Mesenchymal stem cell (in vitro differentiated cells and primary cell): Measurements from ENCODE around the gene UBTF.

Experiments
- DNase-seq: peaks from one replicate; pipeline ENCODE4 v3.0.0-alpha.2; 2013
- H2AFZ ChIP-seq: one replicate; pipeline ENCODE4 v1.6.1; 2013; ENCODE audit warnings: low read depth, mild to moderate bottlenecking, control low read depth, inconsistent platforms, low read length, moderate library complexity
- H2AK5ac ChIP-seq: 2 replicates; pipeline ENCODE4 v1.6.1; 2013; ENCODE audit warnings: low read length, moderate library complexity, mild to moderate bottlenecking, inconsistent platforms; ENCODE audit not compliant: severe bottlenecking
- H2BK120ac ChIP-seq: one replicate; pipeline ENCODE4 v1.6.1; 2013; ENCODE audit warnings: low read depth, mild to moderate bottlenecking, inconsistent platforms, low read length, moderate library complexity
- H2BK12ac ChIP-seq, 2 experiments: one replicate each; pipeline ENCODE4 v1.6.1; 2013; ENCODE audit warnings: inconsistent platforms in 2 of 2, low read length in 2 of 2, mild to moderate bottlenecking in 2 of 2, moderate library complexity in 2 of 2, control low read depth in 1 of 2
- H2BK15ac ChIP-seq: one replicate; pipeline ENCODE4 v1.6.1; 2013; ENCODE audit warnings: mild to moderate bottlenecking, low read depth, inconsistent platforms; ENCODE audit not compliant: poor library complexity, severe bottlenecking
- H2BK5ac ChIP-seq: 2 replicates; pipeline ENCODE4 v1.6.1; 2013; ENCODE audit warnings: low read depth, mild to moderate bottlenecking, low read length, control low read depth, inconsistent platforms; ENCODE audit not compliant: poor library complexity, severe bottlenecking
- H3K14ac ChIP-seq, 2 experiments: one replicate each; pipeline ENCODE4 v1.6.1; 2013; ENCODE audit warnings: inconsistent platforms in 2 of 2, low read length in 2 of 2, control low read depth in 1 of 2, mild to moderate bottlenecking in 1 of 2, moderate library complexity in 1 of 2
- H3K18ac ChIP-seq, 2 experiments: one replicate each; pipeline ENCODE4 v1.6.1; 2013; ENCODE audit warnings: inconsistent platforms in 2 of 2, low read length in 2 of 2, control low read depth in 1 of 2, low read depth in 1 of 2, mild to moderate bottlenecking in 1 of 2
- H3K23ac ChIP-seq, 2 experiments: one replicate each; pipeline ENCODE4 v1.6.1; 2013; ENCODE audit warnings: inconsistent platforms in 2 of 2, low read length in 2 of 2, mild to moderate bottlenecking in 2 of 2, moderate library complexity in 2 of 2, control low read depth in 1 of 2
- H3K27ac ChIP-seq: 2 replicates; pipeline ENCODE4 v1.5.1; 2013; ENCODE audit warnings: mild to moderate bottlenecking, moderate library complexity, low read length, control low read depth, inconsistent platforms; ENCODE audit not compliant: poor library complexity, severe bottlenecking
- H3K27me3 ChIP-seq, 2 experiments: 2 replicates each; pipeline versions ENCODE4 v1.6.1 to v1.7.0; 2013; ENCODE audit warnings: low read length in 2 of 2, mild to moderate bottlenecking in 2 of 2, moderate library complexity in 2 of 2, control low read depth in 1 of 2, inconsistent platforms in 1 of 2; ENCODE audit not compliant: control insufficient read depth in 1 of 2, insufficient read depth in 1 of 2
- H3K36me3 ChIP-seq, 2 experiments: 2 replicates each; pipeline versions ENCODE4 v1.6.1 to v1.7.0; 2013; ENCODE audit warnings: low read length in 2 of 2, control low read depth in 1 of 2, inconsistent platforms in 1 of 2, low read depth in 1 of 2, mild to moderate bottlenecking in 1 of 2; ENCODE audit not compliant: insufficient read depth in 2 of 2, control insufficient read depth in 1 of 2
- H3K4ac ChIP-seq, 2 experiments: one replicate each; pipeline ENCODE4 v1.6.1; 2013; ENCODE audit warnings: inconsistent platforms in 2 of 2, low read length in 2 of 2, mild to moderate bottlenecking in 2 of 2, moderate library complexity in 2 of 2, control low read depth in 1 of 2, low read depth in 1 of 2
- H3K4me1 ChIP-seq: 2 replicates; pipeline ENCODE4 v1.6.1; 2013; ENCODE audit warnings: low read depth, low read length, control low read depth; ENCODE audit not compliant: control insufficient read depth, insufficient read depth
- H3K4me2 ChIP-seq: 2 replicates; pipeline ENCODE4 v1.6.1; 2013; ENCODE audit warnings: low read length, mild to moderate bottlenecking, inconsistent platforms; ENCODE audit not compliant: poor library complexity, severe bottlenecking
- H3K4me3 ChIP-seq, 2 experiments: 2 replicates each; pipeline versions ENCODE4 v1.5.1 to v1.7.0; 2013; ENCODE audit warnings: low read length in 2 of 2, mild to moderate bottlenecking in 2 of 2, control low read depth in 1 of 2, low read depth in 1 of 2; ENCODE audit not compliant: insufficient read depth in 1 of 2
- H3K79me1 ChIP-seq: replicated peaks from 2 replicates; pipeline ENCODE4 v1.6.1; 2013; ENCODE audit warnings: mild to moderate bottlenecking, control low read depth, low read length, inconsistent platforms; ENCODE audit not compliant: poor library complexity, severe bottlenecking
- H3K9ac ChIP-seq: 2 replicates; pipeline ENCODE4 v1.7.0; 2013; ENCODE audit warnings: mild to moderate bottlenecking, low read length, moderate library complexity
- H3K9me3 ChIP-seq: 2 replicates; pipeline ENCODE4 v1.7.0; 2013; ENCODE audit warnings: mild to moderate bottlenecking, low read length; ENCODE audit not compliant: control insufficient read depth
- H4K8ac ChIP-seq: one replicate; pipeline ENCODE4 v1.6.1; 2013; ENCODE audit warnings: inconsistent platforms, mild to moderate bottlenecking, low read length, moderate library complexity
- H4K91ac ChIP-seq: one replicate; pipeline ENCODE4 v1.6.1; 2013; ENCODE audit warnings: mild to moderate bottlenecking, low read length, inconsistent platforms
- WGBS: methylation state at CpG from one replicate; pipeline ENCODE4 v1.1.7; 2013; ENCODE audit warnings: mixed read lengths; 5-methylcytosine and 5-hydroxymethylcytosine counted together

The UBTF gene

DNA sequence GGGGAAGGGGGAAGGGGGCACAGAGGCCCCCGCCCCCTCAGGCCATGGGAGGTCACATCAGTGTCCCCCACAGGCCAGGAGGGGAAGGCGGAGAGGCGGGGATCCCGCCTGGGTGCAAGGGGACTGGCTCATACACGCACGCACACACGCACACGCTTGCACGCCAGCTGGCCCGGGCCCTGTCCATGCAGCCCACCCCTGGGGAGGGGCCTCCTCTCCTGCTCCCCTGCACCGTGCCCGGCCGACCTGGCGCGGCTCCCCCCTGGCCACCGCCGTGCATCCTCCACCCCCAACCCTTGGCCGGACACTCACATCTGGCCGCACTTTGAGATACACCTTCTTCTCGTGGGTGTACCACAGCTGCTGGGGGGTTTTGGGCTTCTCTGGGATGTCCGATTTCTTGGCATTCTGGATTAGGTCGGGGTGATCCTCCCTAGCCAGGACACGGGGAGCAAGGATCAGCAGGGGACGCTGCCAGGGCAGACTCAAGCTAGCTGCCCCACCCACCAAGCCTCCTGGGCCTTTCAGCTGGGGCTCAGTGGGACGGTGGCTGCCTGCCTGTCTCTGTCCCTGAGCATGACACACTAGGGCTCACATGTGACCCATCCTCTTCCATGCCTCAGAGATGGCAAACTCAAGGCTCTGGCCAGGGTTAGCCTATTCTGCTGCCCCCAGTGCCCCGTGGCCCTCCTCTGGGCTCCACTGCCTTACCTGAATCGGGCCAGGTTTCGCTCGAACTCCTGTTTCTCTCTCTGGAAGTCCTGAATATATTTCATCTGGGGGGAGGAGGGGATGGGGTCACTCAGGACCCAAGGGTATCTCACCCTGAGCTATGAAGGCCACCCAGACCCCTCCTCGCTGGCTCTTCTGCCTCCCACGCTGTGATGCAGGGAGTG, 6.7 kb downstream of the UBTF start:
- Histone ChIP-seq H3K79me1 (peaks cover 42% of the 10 kb centered on the region), H3K36me3 (peaks cover 72 to 89% of the 10 kb centered on the region in 2 experiments), H3K9me3 (peaks cover 8% of the 10 kb centered on the region), H3K4me3 (no peak overlapping the region), H4K91ac (no peak overlapping the region), H2BK15ac (peak overlapping the region; percentile 17), H3K4ac (no peak overlapping the region), H2BK120ac (no peak overlapping the region), H4K8ac (no peak overlapping the region), H3K9ac (peak overlapping the region; percentile 22), H3K14ac (no peak overlapping the region), H2BK5ac (no peak overlapping the region), H3K18ac (no peak overlapping the region), H3K27me3 (no peaks in the 10 kb centered on the region), H3K23ac (no peak overlapping the region), H3K4me1 (peaks cover 27% of the 10 kb centered on the region), H3K27ac (no peak overlapping the region), H2AK5ac (no peak overlapping the region), H2BK12ac (peak overlapping the region in 1 of 2 experiments; percentile 12), H2AFZ (no peak overlapping the region), H3K4me2 (no peak overlapping the region)
- WGBS: 95% methylated on average over 31 of the region's 31 CpGs
- no peak for DNase-seq

DNA sequence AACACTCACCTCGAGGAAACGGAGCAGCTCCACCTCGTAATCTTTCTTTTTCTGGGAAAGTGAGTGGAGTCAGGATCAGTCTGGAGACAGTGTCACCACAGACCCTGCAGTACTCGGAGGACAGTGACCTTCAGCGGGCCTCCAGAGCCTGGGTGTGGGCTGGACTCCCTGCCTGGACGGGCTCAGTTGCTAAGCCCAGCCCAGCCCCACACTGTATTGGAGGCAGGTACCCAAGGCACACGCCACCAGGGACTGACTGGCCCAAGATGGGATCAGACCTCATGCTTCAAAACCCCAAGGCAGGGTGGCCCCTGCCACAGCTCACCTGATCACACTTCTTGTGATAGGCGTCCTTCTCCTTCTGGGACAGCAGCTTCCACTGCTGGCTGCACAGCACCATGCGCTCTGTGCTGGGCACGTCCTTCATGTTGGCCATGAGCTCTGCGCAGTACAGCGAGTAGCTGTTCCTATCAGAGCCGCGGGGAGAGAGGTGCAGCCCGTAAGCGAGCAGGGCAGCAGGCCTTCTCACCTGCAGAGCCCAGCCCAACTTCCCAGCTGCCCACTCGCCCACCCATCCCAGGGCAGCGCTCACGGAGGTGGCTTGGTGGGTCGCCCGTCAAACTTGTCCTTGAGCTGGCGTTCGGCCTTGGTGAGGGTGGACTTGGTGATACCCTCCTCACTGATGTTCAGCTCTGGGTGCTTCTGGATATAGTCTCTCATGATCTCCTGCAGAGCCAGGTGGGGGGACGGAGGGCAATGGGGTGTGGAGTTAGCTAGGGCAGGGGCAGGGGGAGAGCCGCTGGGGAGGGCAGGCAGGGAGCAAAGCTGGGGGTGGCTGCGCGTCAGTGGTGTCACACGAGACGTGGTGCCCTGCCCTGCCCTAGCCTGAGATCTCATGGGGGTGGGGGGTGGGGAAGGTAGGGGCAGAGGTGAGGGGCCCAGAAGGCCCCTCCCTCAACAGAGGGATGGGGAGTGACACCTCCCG, 7.9 kb downstream of the UBTF start:
- no peak overlapping the region for H3K18ac ChIP-seq
- H3K4me3 ChIP-seq: no peak overlapping the region
- H3K9ac ChIP-seq: no peak overlapping the region
- H4K8ac ChIP-seq: no peak overlapping the region
- H3K27me3 ChIP-seq: no peaks in the 10 kb centered on the region
- H2BK12ac ChIP-seq: no peak overlapping the region
- no peak overlapping the region for H3K23ac ChIP-seq
- DNase-seq: no peak
- no peak overlapping the region for H3K4ac ChIP-seq
- no peak overlapping the region for H3K4me2 ChIP-seq
- H3K4me1 ChIP-seq: peaks cover 20% of the 10 kb centered on the region
- 94% methylated on average over 30 of the region's 30 CpGs for WGBS
- no peak overlapping the region for H3K27ac ChIP-seq
- H3K14ac ChIP-seq: no peak overlapping the region
- H2AFZ ChIP-seq: no peak overlapping the region
- peaks cover 47% of the 10 kb centered on the region for H3K79me1 ChIP-seq
- H3K36me3 ChIP-seq: peaks cover 79 to 98% of the 10 kb centered on the region in 2 experiments
- H2AK5ac ChIP-seq: no peak overlapping the region
- no peak overlapping the region for H2BK15ac ChIP-seq
- no peak overlapping the region for H2BK120ac ChIP-seq
- H2BK5ac ChIP-seq: no peak overlapping the region
- H4K91ac ChIP-seq: peak overlapping the region; percentile 16
- H3K9me3 ChIP-seq: peaks cover 8% of the 10 kb centered on the region

DNA sequence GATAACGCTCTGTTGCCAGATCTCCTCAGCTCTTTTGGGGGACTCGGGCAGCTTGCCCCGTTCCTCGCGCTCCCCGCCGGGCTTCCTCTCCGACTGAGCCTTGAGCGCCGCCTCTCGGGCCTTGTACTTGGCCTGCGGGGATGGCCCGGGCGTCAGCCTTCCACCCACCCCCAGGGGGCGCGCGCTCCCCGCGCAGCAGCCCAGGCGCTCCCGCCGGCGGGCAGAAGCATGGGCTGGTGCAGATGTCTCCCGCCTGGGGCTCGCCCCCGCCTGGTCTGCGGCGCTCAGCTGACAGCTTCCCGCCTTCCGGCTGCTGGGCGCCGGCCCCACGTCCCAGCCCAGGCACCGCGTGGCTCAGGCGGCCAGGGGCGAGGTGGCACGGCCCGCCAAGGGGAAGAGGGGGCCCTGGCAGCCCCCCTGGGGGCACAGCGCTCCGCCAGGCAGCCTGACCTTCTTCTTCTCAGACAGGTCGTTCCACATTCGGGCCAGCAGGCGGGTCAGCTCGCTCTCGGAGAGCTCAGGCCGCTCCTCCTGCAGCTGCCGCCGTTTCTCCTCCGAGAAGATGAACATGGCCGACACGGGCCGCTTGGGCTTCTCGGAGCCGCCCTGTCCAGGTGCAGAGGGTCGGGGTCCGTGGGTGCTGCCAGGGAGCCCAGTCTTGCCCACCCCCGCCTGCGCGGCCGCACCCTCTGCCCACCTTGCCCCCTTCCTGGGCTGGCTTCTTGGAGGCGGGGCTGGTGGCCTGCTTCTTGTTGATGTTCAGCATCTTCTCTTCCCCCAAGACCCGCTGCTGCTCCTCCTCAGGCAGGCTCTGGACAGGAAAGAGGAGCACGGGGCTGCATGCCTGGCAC, 8.9 kb downstream of the UBTF start:
- Histone ChIP-seq H2BK120ac (no peak overlapping the region), H3K9ac (peak overlapping the region; percentile 64), H3K23ac (no peak overlapping the region), H3K4me2 (no peak overlapping the region), H2BK12ac (peak overlapping the region in 1 of 2 experiments; percentile 11), H3K14ac (no peak overlapping the region), H3K36me3 (peaks cover 73 to 94% of the 10 kb centered on the region in 2 experiments), H3K27ac (no peak overlapping the region), H3K4me1 (peaks cover 18% of the 10 kb centered on the region), H3K9me3 (peaks cover 8% of the 10 kb centered on the region), H4K91ac (peak overlapping the region; percentile 43), H3K27me3 (no peaks in the 10 kb centered on the region), H2AFZ (no peak overlapping the region), H2AK5ac (no peak overlapping the region), H2BK15ac (no peak overlapping the region), H3K18ac (peak overlapping the region in 1 of 2 experiments; percentile 48), H3K79me1 (peaks cover 40% of the 10 kb centered on the region), H3K4me3 (no peak overlapping the region), H4K8ac (peak overlapping the region; percentile 62), H3K4ac (peak overlapping the region in 1 of 2 experiments; percentile 50), H2BK5ac (no peak overlapping the region)
- WGBS: 36% methylated on average over 62 of the region's 64 CpGs
- DNase-seq: peak; percentile 86
